AG10803 (cell line): ENCODE measurements around the gene CST7.

Source experiments
- DNase-seq: peaks from one replicate; pipeline ENCODE4 v3.0.0; 2010; ENCODE audit warnings: low read depth
- H3K4me3 ChIP-seq: 2 replicates; pipeline ENCODE4 v1.5.1; 2011; ENCODE audit warnings: mild to moderate bottlenecking, low read length, control low read depth
- CTCF ChIP-seq: conservative IDR thresholded peaks from 2 replicates; pipeline ENCODE4 v1.5.1; 2011; ENCODE audit warnings: mild to moderate bottlenecking, low read length, control low read depth, inconsistent platforms

CST7 gene

GRCh38 chr20:24948939-24949679 is at the start of gene CST7:
CST7 (plus strand) TSS chr20:24949269; CDS start chr20:24949506, 237 bp downstream.
- H3K4me3 ChIP-seq = no peak within 1 kb of the TSS
- no peak for DNase-seq
- TF ChIP-seq CTCF = no peak

GRCh38 chr20:24906806-24907205 is 42.3 kb upstream of the CST7 start:
- TF ChIP-seq CTCF = no peak
- DNase-seq = no peak
- no peak overlapping the region for H3K4me3 ChIP-seq

GRCh38 chr20:24908642-24909041 is 40.4 kb upstream of the CST7 start:
- no peak for DNase-seq
- H3K4me3 ChIP-seq = no peak overlapping the region
- no peak for TF ChIP-seq CTCF

- H3K4me3 ChIP-seq = no peak overlapping the region
- DNase-seq = no peak
- no peak for TF ChIP-seq CTCF
These were observed 39.8 kb upstream of the CST7 start for GRCh38 chr20:24909086-24909780.

- DNase-seq = no peak
- no peak for TF ChIP-seq CTCF
These were observed 39.2 kb upstream of the CST7 start for GRCh38 chr20:24909861-24910260.

GRCh38 chr20:24910461-24910860 is 38.6 kb upstream of the CST7 start:
- no peak for DNase-seq
- TF ChIP-seq CTCF = no peak
- H3K4me3 ChIP-seq = no peak overlapping the region

More at GRCh38 chr20:24909861-24910260, 39.2 kb upstream of the CST7 start:
- H3K4me3 ChIP-seq = no peak overlapping the region

GRCh38 chr20:24911461-24911860 is 37.6 kb upstream of the CST7 start:
- no peak for DNase-seq
- no peak overlapping the region for H3K4me3 ChIP-seq
- TF ChIP-seq CTCF = no peak
